Upper lobe of right lung (tissue), 1 donor: Measurements from ENCODE around the gene GTF2IRD1. TPM values are rescaled to one million over a fixed set of nuclear protein-coding genes. Genes with fewer than 3 reads are reported as not detected.
A peak's percentile ranks its signal among the peaks of the same experiment; 100 is the strongest.

ENCODE experiments used
- ATAC-seq: fragments of 200-7000 bp; cut with Tn5 transposase; one replicate; pipeline ENCODE4 v1.9.1; 2020; ENCODE audit warnings: mild to moderate bottlenecking, moderate library complexity
- DNase-seq: peaks from one replicate; pipeline ENCODE4 v3.0.0-alpha.2; 2020
- H3K27ac ChIP-seq: fragments of 200-600 bp; one replicate; pipeline ENCODE4 v1.8.0; 2022
- H3K27me3 ChIP-seq: fragments of 200-600 bp; one replicate; pipeline ENCODE4 v1.8.0; 2022; ENCODE audit warnings: mild to moderate bottlenecking
- H3K36me3 ChIP-seq: fragments of 200-600 bp; one replicate; pipeline ENCODE4 v1.8.0; 2022
- H3K4me1 ChIP-seq: fragments of 200-600 bp; one replicate; pipeline ENCODE4 v1.8.0; 2022
- H3K4me3 ChIP-seq: fragments of 200-600 bp; one replicate; pipeline ENCODE4 v1.8.0; 2022; ENCODE audit warnings: mild to moderate bottlenecking
- H3K9me3 ChIP-seq: fragments of 200-600 bp; one replicate; pipeline ENCODE4 v1.8.0; 2022
- intact Hi-C: fragments of 100-400 bp; cut with DNase I; formaldehyde crosslinking; loops from one replicate; pipeline ENCODE4 v1.11.0; 2022
- total RNA-seq: library from RNA; stranded (reverse); fragmentation: NEBNext Ultra II Directional; extraction: Animal tissue kit (Norgen Biotek cat#: 25700); gene quantifications from one replicate; pipeline ENCODE4 v1.2.1, GENCODE V29; 2021
- TF ChIP-seq, protein P1 (sequence below): fragments of 200-600 bp; IDR thresholded peaks from one replicate; pipeline ENCODE4 v1.8.0; 2022; ENCODE audit warnings: antibody characterized with exemption
- donor health status: DM: no; HTN: yes; CAD: no; lungs with severe emphysema.

GTF2IRD1 gene
- total RNA-seq, 1 donor from 2014 or later, result 30.5 TPM

- no peaks in the 10 kb centered on the region for H3K4me1 ChIP-seq
- intact Hi-C loops, result no loop called here
These were observed 45.5 kb downstream of the GTF2IRD1 start for GRCh38 chr7:74498996-74499834.

DNA sequence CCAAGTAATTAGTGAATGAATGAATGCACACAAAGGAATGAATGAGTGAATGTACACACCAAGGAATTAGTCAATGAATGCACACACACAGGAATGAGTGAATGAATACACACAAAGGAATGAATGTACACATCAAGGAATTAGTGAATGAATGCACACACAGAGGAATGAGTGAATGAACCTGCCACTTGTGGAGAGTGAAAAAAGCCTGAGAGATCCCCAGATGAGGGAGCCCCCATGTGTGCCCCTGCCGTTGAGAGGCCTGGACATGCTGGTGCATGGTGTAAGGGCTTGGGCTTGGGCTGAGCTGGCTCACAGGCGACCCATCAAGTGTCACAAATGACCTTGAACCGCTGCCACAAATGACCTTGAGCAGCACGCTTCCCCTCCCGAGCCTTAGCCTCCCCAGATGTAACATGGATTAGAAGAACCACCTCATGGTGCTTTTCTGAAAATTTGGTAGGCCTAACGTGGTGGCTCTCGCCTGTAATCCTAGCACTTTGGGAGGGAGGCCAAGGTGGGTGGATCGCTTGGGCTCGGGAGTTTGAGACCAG, 46.2 kb downstream of the GTF2IRD1 start:
- Histone ChIP-seq H3K9me3 (no peaks in the 10 kb centered on the region), H3K27ac (no peak overlapping the region), H3K4me1 (no peaks in the 10 kb centered on the region), H3K27me3 (no peaks in the 10 kb centered on the region), H3K4me3 (no peak overlapping the region), H3K36me3 (no peaks in the 10 kb centered on the region)
- intact Hi-C loops, result no loop called here
- no peak for ATAC-seq
- TF ChIP-seq, protein P1, sequence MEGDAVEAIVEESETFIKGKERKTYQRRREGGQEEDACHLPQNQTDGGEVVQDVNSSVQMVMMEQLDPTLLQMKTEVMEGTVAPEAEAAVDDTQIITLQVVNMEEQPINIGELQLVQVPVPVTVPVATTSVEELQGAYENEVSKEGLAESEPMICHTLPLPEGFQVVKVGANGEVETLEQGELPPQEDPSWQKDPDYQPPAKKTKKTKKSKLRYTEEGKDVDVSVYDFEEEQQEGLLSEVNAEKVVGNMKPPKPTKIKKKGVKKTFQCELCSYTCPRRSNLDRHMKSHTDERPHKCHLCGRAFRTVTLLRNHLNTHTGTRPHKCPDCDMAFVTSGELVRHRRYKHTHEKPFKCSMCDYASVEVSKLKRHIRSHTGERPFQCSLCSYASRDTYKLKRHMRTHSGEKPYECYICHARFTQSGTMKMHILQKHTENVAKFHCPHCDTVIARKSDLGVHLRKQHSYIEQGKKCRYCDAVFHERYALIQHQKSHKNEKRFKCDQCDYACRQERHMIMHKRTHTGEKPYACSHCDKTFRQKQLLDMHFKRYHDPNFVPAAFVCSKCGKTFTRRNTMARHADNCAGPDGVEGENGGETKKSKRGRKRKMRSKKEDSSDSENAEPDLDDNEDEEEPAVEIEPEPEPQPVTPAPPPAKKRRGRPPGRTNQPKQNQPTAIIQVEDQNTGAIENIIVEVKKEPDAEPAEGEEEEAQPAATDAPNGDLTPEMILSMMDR, result no peak
- DNase-seq, result no peak

More at GRCh38 chr7:74498996-74499834, 45.5 kb downstream of the GTF2IRD1 start:
- Histone ChIP-seq H3K27me3 (no peaks in the 10 kb centered on the region), H3K4me3 (no peak overlapping the region), H3K27ac (no peak overlapping the region), H3K9me3 (no peaks in the 10 kb centered on the region), H3K36me3 (no peaks in the 10 kb centered on the region)
- ATAC-seq (peak; percentile 17), DNase-seq (no peak)
- TF ChIP-seq, protein P1, result no peak

DNA sequence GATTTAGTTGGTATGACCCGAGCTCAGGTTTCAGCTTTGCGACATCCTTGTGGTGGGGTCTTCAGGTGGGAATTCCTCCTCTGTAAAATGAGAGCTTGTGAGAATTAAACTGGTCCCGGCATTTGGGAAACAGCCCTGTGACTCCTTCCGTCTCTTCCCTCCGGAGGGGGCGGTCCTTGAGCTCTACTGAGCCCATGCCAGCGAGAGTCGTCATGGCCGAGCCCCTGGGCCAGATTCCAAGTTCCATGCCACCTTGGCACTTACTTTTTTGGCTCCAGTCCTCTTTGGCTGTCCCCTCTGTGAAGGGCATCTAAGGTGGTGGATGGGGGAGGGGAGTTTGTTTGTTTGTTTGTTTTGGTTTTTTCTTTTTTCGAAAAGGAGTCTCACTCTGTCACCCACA, 47.6 kb downstream of the GTF2IRD1 start:
- Histone ChIP-seq H3K27ac (no peak overlapping the region), H3K36me3 (no peaks in the 10 kb centered on the region), H3K27me3 (no peaks in the 10 kb centered on the region), H3K4me3 (no peak overlapping the region), H3K4me1 (no peaks in the 10 kb centered on the region), H3K9me3 (no peaks in the 10 kb centered on the region)
- intact Hi-C loops, result no loop called here
- peak; percentile 82 for DNase-seq
- peak; percentile 66 for ATAC-seq
- TF ChIP-seq, protein P1, result no peak

DNA sequence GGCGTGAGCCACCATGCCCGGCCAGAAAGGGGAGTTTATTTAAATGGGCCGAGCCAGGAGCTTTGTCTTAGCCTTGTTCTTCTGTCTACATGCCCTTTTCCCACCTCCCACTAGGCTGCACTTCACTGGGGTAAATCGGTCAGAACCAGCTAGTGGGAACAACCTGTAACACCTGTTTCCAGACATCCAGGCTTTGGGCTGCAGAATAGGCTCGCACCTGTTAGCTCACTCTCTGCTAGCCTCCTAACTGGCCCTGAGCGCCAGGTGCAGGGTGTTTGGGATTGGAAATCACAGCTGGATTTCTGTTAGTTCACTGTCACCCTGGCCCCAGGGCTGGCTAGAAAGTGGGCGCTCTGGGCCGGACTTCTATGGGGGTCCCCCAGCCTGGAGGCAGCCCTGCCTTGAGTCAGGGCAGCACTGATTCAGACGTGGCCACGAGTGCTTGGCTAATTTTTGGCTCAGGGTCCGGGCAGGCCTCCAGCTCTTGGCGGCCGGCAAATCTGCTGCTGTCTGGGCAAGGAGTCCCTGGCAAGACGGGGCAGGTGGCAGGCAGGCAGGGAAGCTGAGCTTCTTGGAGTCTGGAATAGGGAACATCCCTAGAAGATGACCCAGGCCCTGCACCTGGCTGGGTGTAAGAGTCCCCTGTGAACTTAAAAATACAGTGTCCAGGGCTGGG, 48.6 kb downstream of the GTF2IRD1 start:
- Histone ChIP-seq H3K36me3 (no peaks in the 10 kb centered on the region), H3K27ac (no peak overlapping the region), H3K4me1 (no peaks in the 10 kb centered on the region), H3K4me3 (no peak overlapping the region), H3K9me3 (no peaks in the 10 kb centered on the region), H3K27me3 (no peaks in the 10 kb centered on the region)
- intact Hi-C loops, result no loop called here
- TF ChIP-seq, protein P1, result no peak
- ATAC-seq (no peak), DNase-seq (no peak)

DNA sequence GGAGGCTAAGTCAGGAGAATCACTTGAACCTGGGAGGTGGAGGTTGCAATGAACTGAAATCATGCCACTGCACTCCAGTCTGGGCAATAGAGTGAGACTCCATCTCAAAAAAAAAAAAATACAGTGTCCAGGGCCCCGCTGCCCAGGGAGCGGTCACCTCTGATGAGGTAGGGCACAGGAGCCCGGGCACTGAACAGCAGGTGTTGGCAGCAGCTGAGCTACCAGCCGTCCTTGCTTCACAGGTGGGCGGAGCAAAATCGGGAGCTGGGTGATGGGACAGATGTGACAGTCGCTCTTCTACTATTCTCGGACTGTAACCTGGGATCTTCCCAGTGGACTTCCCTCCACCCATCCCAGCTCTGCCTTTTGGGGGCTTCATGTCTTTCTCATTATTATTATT, 49.4 kb downstream of the GTF2IRD1 start:
- no peaks in the 10 kb centered on the region for H3K36me3 ChIP-seq
- H3K4me1 ChIP-seq, result no peaks in the 10 kb centered on the region
- H3K9me3 ChIP-seq, result no peaks in the 10 kb centered on the region
- H3K27me3 ChIP-seq, result no peaks in the 10 kb centered on the region
- TF ChIP-seq, protein P1, result no peak
- no peak overlapping the region for H3K4me3 ChIP-seq
- DNase-seq (no peak), ATAC-seq (no peak)
- intact Hi-C loops, result no loop called here
- no peak overlapping the region for H3K27ac ChIP-seq
